HepG2 (cell line): ENCODE measurements around the gene SLAMF8. TPM values are rescaled to one million over a fixed set of nuclear protein-coding genes. Genes with fewer than 3 reads are reported as not detected.
A peak's percentile ranks its signal among the peaks of the same experiment; 100 is the strongest.

ENCODE experiments used
- ATAC-seq: fragments of 200-7000 bp; cut with Tn5 transposase; 3 replicates; pipeline ENCODE4 v1.9.1; 2020; ENCODE audit warnings: mild to moderate bottlenecking, moderate library complexity
- BruUV-seq: library from RNA; stranded (reverse); fragments of 400-500 nt; replicated peaks from 2 replicates; lab custom pipeline; 2021; lab: Mats Ljungman, UMichigan
- CTCF ChIA-PET: fragments of 300-600 bp; formaldehyde crosslinking; extraction: SDS; loops from one replicate; lab custom pipeline; 2021; ENCODE audit warnings: low total read pairs, inconsistent platforms, low intra/inter-chr PET ratio; lab: Yijun Ruan, JAX
- POLR2A ChIA-PET: fragments of 350-600 bp; sonication (Branson Sonifier 250); formaldehyde crosslinking; loops from one replicate; lab custom pipeline; 2020; ENCODE audit warnings: antibody characterized with exemption, inconsistent platforms; lab: Yijun Ruan, JAX
- DNase-seq: peaks from one replicate; pipeline ENCODE4 v3.0.0-alpha.2; 2015; ENCODE audit warnings: low spot score
- FAIRE-seq: peaks from 3 replicates; lab custom pipeline; 2011; peaks lifted over from hg19 to GRCh38; lab: Jason Lieb, UNC
- H2AFZ ChIP-seq: one replicate; pipeline ENCODE4 v1.6.1; 2011; ENCODE audit warnings: low read length, inconsistent platforms
- H3K27ac ChIP-seq: fragments of 300-600 bp; 3 replicates; pipeline ENCODE4 v1.8.0; 2011; ENCODE audit warnings: mixed run types, mild to moderate bottlenecking, mixed read lengths, low read length, inconsistent platforms; ENCODE audit not compliant: insufficient read depth; ENCODE audit errors: extremely low read length
- H3K27me3 ChIP-seq, 2 experiments: fragments of 200-600 bp in 1 of 2; 2 replicates in 1 of 2; 3 replicates in 1 of 2; pipeline versions ENCODE4 v1.6.0 to v1.8.0; 2011; ENCODE audit warnings: low read length in 2 of 2, mild to moderate bottlenecking in 2 of 2, moderate library complexity in 2 of 2, inconsistent platforms in 1 of 2; ENCODE audit not compliant: insufficient read depth in 2 of 2, control insufficient read depth in 1 of 2
- H3K36me3 ChIP-seq, 2 experiments: fragments of 200-600 bp in 1 of 2; replicated peaks in 1 of 2; 2 replicates in 1 of 2; 3 replicates in 1 of 2; pipeline versions ENCODE4 v1.5.1 to v1.8.0; 2011; ENCODE audit warnings: low read length in 2 of 2, inconsistent platforms in 1 of 2; ENCODE audit not compliant: insufficient read depth in 2 of 2, control insufficient read depth in 1 of 2
- H3K4me1 ChIP-seq: 2 replicates; pipeline ENCODE4 v1.5.1; 2012; ENCODE audit warnings: low read length, inconsistent platforms; ENCODE audit not compliant: insufficient read depth
- H3K4me2 ChIP-seq: 2 replicates; pipeline ENCODE4 v1.6.0; 2011; ENCODE audit warnings: low read depth, low read length, inconsistent platforms
- H3K4me3 ChIP-seq, 3 experiments: fragments of 200-600 bp in 1 of 3; sonication (generic), shearing (Covaris generic) in 1 of 3; replicated peaks in 1 of 3; 2 replicates each; pipeline ENCODE4 v1.5.1; 2011 to 2016; ENCODE audit warnings: low read length in 3 of 3, inconsistent platforms in 2 of 3, low read depth in 2 of 3, mild to moderate bottlenecking in 2 of 3, control low read depth in 1 of 3, mixed read lengths in 1 of 3; ENCODE audit not compliant: insufficient read depth in 1 of 3
- H3K79me2 ChIP-seq: one replicate; pipeline ENCODE4 v1.6.1; 2011; ENCODE audit warnings: low read length, inconsistent platforms; ENCODE audit not compliant: insufficient read depth
- H3K9ac ChIP-seq: 2 replicates; pipeline ENCODE4 v1.6.0; 2011; ENCODE audit warnings: mild to moderate bottlenecking, low read depth, low read length, inconsistent platforms; ENCODE audit not compliant: insufficient read depth
- H3K9me3 ChIP-seq: 2 replicates; pipeline ENCODE4 v1.5.1; 2012; ENCODE audit warnings: mild to moderate bottlenecking, low read length
- H4K20me1 ChIP-seq: 2 replicates; pipeline ENCODE4 v1.6.0; 2011; ENCODE audit warnings: inconsistent platforms, mild to moderate bottlenecking, low read length, moderate library complexity; ENCODE audit not compliant: insufficient read depth
- IKZF1 ChIP-seq: fragments of 450-650 bp; IDR thresholded peaks from 2 replicates; pipeline ENCODE4 v1.7.1; 2016
- RBM39 ChIP-seq: fragments of 200-400 bp; formaldehyde crosslinking; IDR thresholded peaks from one replicate; pipeline ENCODE4 v1.6.1; 2018; ENCODE audit warnings: antibody characterized with exemption, mild to moderate bottlenecking, low read depth, low read length; ENCODE audit not compliant: poor library complexity, severe bottlenecking
- ZNF616 ChIP-seq: sonication (generic); formaldehyde crosslinking; IDR thresholded peaks from 2 replicates; pipeline ENCODE4 v1.5.0; 2020; ENCODE audit warnings: low read depth, mild to moderate bottlenecking, missing genetic modification reagents
- WGBS: methylation state at CpG from one replicate; pipeline ENCODE4 v1.1.6; 2017; ENCODE audit warnings: low lambda C conversion rate; 5-methylcytosine and 5-hydroxymethylcytosine counted together
- in situ Hi-C: cut with HindIII; loops from 2 replicates; pipeline ENCODE4 v1.10.0; 2017; ENCODE audit warnings: low pct_unique_long_range_greater_than_20kb; ENCODE audit not compliant: extremely low pct_ligation_motif_present
- intact Hi-C: fragments of 100-400 bp; cut with micrococcal nuclease; formaldehyde crosslinking; loops from one replicate; pipeline ENCODE4 v1.10.0; 2022; ENCODE audit not compliant: unreplicated experiment
- polyA plus RNA-seq, 8 experiments: library from polyadenylated mRNA; depleted of rRNA in 3 of 8; stranded (reverse) in 7 of 8; unstranded in 1 of 8; fragments of >200 nt; fragmentation: Illumina TruSeq in 4 of 8; extraction: Trizol in 4 of 8; gene quantifications; 2 replicates each; pipeline versions ENCODE4 v1.2.1 to v1.2.3, GENCODE V29; 2011 to 2016; ENCODE audit warnings: low read depth in 4 of 8, missing spikeins in 1 of 8, mixed read lengths in 1 of 8; ENCODE audit not compliant: insufficient read depth in 1 of 8
- total RNA-seq, 5 experiments: library from RNA; depleted of rRNA; stranded (reverse); fragments of >200 nt; fragmentation: Illumina TruSeq; extraction: Trizol; gene quantifications; 2 replicates each; pipeline ENCODE4 v1.2.3, GENCODE V29; 2016; ENCODE audit warnings: low read depth in 1 of 5
- TF ChIP-seq, protein P1 (sequence below): sonication (generic); formaldehyde crosslinking; IDR thresholded peaks from 2 replicates; pipeline ENCODE4 v1.4.0; 2020; ENCODE audit warnings: missing genetic modification reagents
- TF ChIP-seq, protein P2 (sequence below): IDR thresholded peaks from 2 replicates; pipeline ENCODE4 v1.6.1; 2016; ENCODE audit warnings: control low read depth

Gene SLAMF8
- total and polyA plus RNA-seq, 2 of the 13 experiments (the other 11 are each of a cell fraction or from before 2014, with no cell fraction given), result not detected

DNA sequence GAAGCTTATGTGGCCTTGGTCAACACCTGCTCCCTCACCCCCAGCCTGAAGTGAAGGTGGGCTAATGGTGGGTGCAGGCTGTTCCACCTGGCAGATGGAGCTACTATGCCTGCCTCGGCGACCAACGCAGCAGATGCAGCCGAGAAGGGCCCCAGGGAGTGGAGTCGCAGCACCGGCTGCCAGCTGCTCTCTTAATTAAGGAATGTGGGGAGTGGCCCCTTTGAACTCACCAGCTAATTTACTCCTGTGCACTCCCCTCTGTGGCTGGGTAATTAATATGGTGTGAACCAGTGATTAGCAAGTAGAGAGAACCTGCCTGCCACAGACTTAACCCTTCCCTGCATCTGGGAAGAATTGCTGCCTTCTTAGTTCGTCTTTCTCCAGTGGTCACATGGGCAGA is 3.3 kb upstream of the SLAMF8 start:
- no peak for ATAC-seq
- no peaks in the 10 kb centered on the region for H3K36me3 ChIP-seq
- H3K79me2 ChIP-seq, result no peaks in the 10 kb centered on the region
- peaks cover 12% of the 10 kb centered on the region for H3K4me1 ChIP-seq
- H4K20me1 ChIP-seq, result no peaks in the 10 kb centered on the region
- ChIA-PET POLR2A (no interaction called here), CTCF (no interaction called here)
- no peak overlapping the region for H3K4me3 ChIP-seq
- no peak for FAIRE-seq
- in situ Hi-C loops (no loop called here), intact Hi-C loops (no loop called here)
- TF ChIP-seq, protein P1, sequence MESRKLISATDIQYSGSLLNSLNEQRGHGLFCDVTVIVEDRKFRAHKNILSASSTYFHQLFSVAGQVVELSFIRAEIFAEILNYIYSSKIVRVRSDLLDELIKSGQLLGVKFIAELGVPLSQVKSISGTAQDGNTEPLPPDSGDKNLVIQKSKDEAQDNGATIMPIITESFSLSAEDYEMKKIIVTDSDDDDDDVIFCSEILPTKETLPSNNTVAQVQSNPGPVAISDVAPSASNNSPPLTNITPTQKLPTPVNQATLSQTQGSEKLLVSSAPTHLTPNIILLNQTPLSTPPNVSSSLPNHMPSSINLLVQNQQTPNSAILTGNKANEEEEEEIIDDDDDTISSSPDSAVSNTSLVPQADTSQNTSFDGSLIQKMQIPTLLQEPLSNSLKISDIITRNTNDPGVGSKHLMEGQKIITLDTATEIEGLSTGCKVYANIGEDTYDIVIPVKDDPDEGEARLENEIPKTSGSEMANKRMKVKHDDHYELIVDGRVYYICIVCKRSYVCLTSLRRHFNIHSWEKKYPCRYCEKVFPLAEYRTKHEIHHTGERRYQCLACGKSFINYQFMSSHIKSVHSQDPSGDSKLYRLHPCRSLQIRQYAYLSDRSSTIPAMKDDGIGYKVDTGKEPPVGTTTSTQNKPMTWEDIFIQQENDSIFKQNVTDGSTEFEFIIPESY, result no peak
- TF ChIP-seq ZNF616 (CRISPR knock-in tag) (no peak), IKZF1 (no peak)
- peaks cover 3 to 4% of the 10 kb centered on the region in 2 experiments; a peak in 3 of 5 replicates for H3K27me3 ChIP-seq
- 29% methylated on average over 3 of the region's 7 CpGs for WGBS
- H3K27ac ChIP-seq, result no peak overlapping the region
- BruUV-seq, result no TSS peak
- no peak overlapping the region for H3K4me2 ChIP-seq
- H2AFZ ChIP-seq, result no peak overlapping the region
- no peak for DNase-seq
- H3K9me3 ChIP-seq, result no peaks in the 10 kb centered on the region
- H3K9ac ChIP-seq, result no peak overlapping the region

DNA sequence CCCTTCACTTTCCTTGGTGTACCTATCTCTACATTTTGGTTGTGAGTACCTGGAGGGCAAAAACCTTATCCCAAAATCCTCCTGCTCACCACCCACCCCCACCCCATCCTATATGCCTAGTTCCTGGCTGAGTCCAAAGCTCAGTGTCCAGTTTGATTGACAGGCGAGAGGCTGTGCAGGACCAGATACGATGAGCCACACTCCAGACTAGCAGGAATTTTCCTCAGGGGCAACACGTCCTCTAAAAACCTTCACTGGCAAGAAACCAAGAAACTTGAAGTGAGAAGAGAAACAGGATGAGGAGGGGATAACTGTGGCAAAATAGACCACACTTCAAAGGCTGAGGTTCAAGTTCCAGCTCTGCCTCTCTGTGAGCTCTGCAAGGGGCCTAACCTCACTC is 1.1 kb upstream of the SLAMF8 start:
- H2AFZ ChIP-seq, result no peak overlapping the region
- DNase-seq, result peak; percentile 6
- intact Hi-C loops, result no loop called here
- in situ Hi-C loops, result no loop called here
- BruUV-seq, result no TSS peak
- H3K27me3 ChIP-seq, result peaks cover 3 to 12% of the 10 kb centered on the region in 2 experiments; a peak in 4 of 5 replicates
- no peak overlapping the region for H3K27ac ChIP-seq
- no peak for TF ChIP-seq RBM39
- TF ChIP-seq, protein P2, sequence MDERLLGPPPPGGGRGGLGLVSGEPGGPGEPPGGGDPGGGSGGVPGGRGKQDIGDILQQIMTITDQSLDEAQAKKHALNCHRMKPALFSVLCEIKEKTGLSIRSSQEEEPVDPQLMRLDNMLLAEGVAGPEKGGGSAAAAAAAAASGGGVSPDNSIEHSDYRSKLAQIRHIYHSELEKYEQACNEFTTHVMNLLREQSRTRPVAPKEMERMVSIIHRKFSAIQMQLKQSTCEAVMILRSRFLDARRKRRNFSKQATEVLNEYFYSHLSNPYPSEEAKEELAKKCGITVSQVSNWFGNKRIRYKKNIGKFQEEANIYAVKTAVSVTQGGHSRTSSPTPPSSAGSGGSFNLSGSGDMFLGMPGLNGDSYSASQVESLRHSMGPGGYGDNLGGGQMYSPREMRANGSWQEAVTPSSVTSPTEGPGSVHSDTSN, result peak; percentile 78
- CTCF ChIA-PET, result no interaction called here
- POLR2A ChIA-PET, result no interaction called here
- peaks cover 12% of the 10 kb centered on the region for H3K4me1 ChIP-seq
- H4K20me1 ChIP-seq, result no peaks in the 10 kb centered on the region
- H3K9me3 ChIP-seq, result no peaks in the 10 kb centered on the region
- no peak overlapping the region for H3K4me3 ChIP-seq
- H3K79me2 ChIP-seq, result no peaks in the 10 kb centered on the region
- H3K36me3 ChIP-seq, result no peaks in the 10 kb centered on the region
- no peak overlapping the region for H3K9ac ChIP-seq
- 0% methylated on average over 3 of the region's 3 CpGs for WGBS
- FAIRE-seq, result no peak
- 0 out of 3 replicates have a peak, but pooled peaks have one; percentile 26 for ATAC-seq
- H3K4me2 ChIP-seq, result no peak overlapping the region
